ENCODE measurements around the gene EYA4.

EYA4 gene

GRCh38 chr6:133262804-133263203 is 21.6 kb downstream of the EYA4 start:
- Histone ChIP-seq H2AFZ (ENCODE audit: low read length) (no peak overlapping the region), H3K27me3 (replicated peaks; ENCODE audit: insufficient read depth, low read length) (no peaks in the 10 kb centered on the region), H3F3A (ENCODE audit: insufficient read depth, low read length) (no peaks in the 10 kb centered on the region), H3K9me2 (replicated peaks; ENCODE audit: insufficient read depth, low read length) (no peaks in the 10 kb centered on the region), H3K4me1 (ENCODE audit: low read length) (no peaks in the 10 kb centered on the region), H3K27ac (ENCODE audit: low read length) (no peak overlapping the region), H3K9me3 (replicated peaks; ENCODE audit: insufficient read depth, low read length) (no peaks in the 10 kb centered on the region), H3K79me2 (ENCODE audit: low read length) (no peaks in the 10 kb centered on the region), H3K36me3 (replicated peaks; ENCODE audit: insufficient read depth, low read length) (no peaks in the 10 kb centered on the region), H3K4me2 (ENCODE audit: low read depth, low read length) (no peak overlapping the region), H3K9ac (ENCODE audit: low read length) (no peak overlapping the region), H4K20me1 (ENCODE audit: insufficient read depth, low read length) (no peaks in the 10 kb centered on the region), H3K4me3 (ENCODE audit: low read length) (no peak overlapping the region)
- TF ChIP-seq EZH2phosphoT487 (IDR thresholded peaks at IDR 0.05; ENCODE audit: low read length) (no peak), EZH2 (optimal IDR thresholded peaks at IDR 0.05; ENCODE audit: low read depth, low read length) (no peak)
- DNase-seq, result no peak

- H2AFZ ChIP-seq (ENCODE audit: low read length), result no peak overlapping the region
- H3K27me3 ChIP-seq (replicated peaks; ENCODE audit: insufficient read depth, low read length), result no peaks in the 10 kb centered on the region
- no peak overlapping the region for H3K27ac ChIP-seq (ENCODE audit: low read length)
- H3K9ac ChIP-seq (ENCODE audit: low read length), result no peak overlapping the region
- no peak overlapping the region for H3K4me3 ChIP-seq (ENCODE audit: low read length)
- H3K36me3 ChIP-seq (replicated peaks; ENCODE audit: insufficient read depth, low read length), result no peaks in the 10 kb centered on the region
- H4K20me1 ChIP-seq (ENCODE audit: insufficient read depth, low read length), result no peaks in the 10 kb centered on the region
- no peaks in the 10 kb centered on the region for H3K79me2 ChIP-seq (ENCODE audit: low read length)
- TF ChIP-seq CTCF (IDR thresholded peaks at IDR 0.05; ENCODE audit: low read length), result no peak
- no peak overlapping the region for H3K4me2 ChIP-seq (ENCODE audit: low read depth, low read length)
- no peaks in the 10 kb centered on the region for H3K9me2 ChIP-seq (replicated peaks; ENCODE audit: insufficient read depth, low read length)
- no peaks in the 10 kb centered on the region for H3K9me3 ChIP-seq (replicated peaks; ENCODE audit: insufficient read depth, low read length)
- H3F3A ChIP-seq (ENCODE audit: insufficient read depth, low read length), result no peaks in the 10 kb centered on the region
- no peak for DNase-seq
- H3K4me1 ChIP-seq (ENCODE audit: low read length), result no peaks in the 10 kb centered on the region
Measured at GRCh38 chr6:133265066-133265465, 23.9 kb downstream of the EYA4 start.

- Histone ChIP-seq H4K20me1 (ENCODE audit: insufficient read depth, low read length) (no peaks in the 10 kb centered on the region), H3K4me3 (ENCODE audit: low read length) (no peak overlapping the region), H3K9me3 (replicated peaks; ENCODE audit: insufficient read depth, low read length) (no peaks in the 10 kb centered on the region), H3K27me3 (replicated peaks; ENCODE audit: insufficient read depth, low read length) (no peaks in the 10 kb centered on the region), H3K4me2 (ENCODE audit: low read depth, low read length) (no peak overlapping the region), H3K9ac (ENCODE audit: low read length) (no peak overlapping the region), H2AFZ (ENCODE audit: low read length) (no peak overlapping the region), H3K4me1 (ENCODE audit: low read length) (no peaks in the 10 kb centered on the region), H3K79me2 (ENCODE audit: low read length) (no peaks in the 10 kb centered on the region), H3K9me2 (replicated peaks; ENCODE audit: insufficient read depth, low read length) (no peaks in the 10 kb centered on the region), H3K36me3 (replicated peaks; ENCODE audit: insufficient read depth, low read length) (no peaks in the 10 kb centered on the region), H3F3A (ENCODE audit: insufficient read depth, low read length) (no peaks in the 10 kb centered on the region), H3K27ac (ENCODE audit: low read length) (no peak overlapping the region)
- no peak for DNase-seq
- TF ChIP-seq EZH2 (optimal IDR thresholded peaks at IDR 0.05; ENCODE audit: low read depth, low read length), result no peak
- no peak for TF ChIP-seq EZH2phosphoT487 (IDR thresholded peaks at IDR 0.05; ENCODE audit: low read length)
- TF ChIP-seq CTCF (IDR thresholded peaks at IDR 0.05; ENCODE audit: low read length), result no peak
Measured at GRCh38 chr6:133266186-133266585, 25.0 kb downstream of the EYA4 start.

- Histone ChIP-seq H3K4me1 (ENCODE audit: low read length) (no peaks in the 10 kb centered on the region), H2AFZ (ENCODE audit: low read length) (no peak overlapping the region), H3K79me2 (ENCODE audit: low read length) (no peaks in the 10 kb centered on the region), H3K36me3 (replicated peaks; ENCODE audit: insufficient read depth, low read length) (no peaks in the 10 kb centered on the region), H3K9ac (ENCODE audit: low read length) (no peak overlapping the region), H3K4me3 (ENCODE audit: low read length) (no peak overlapping the region), H3K27ac (ENCODE audit: low read length) (no peak overlapping the region), H3F3A (ENCODE audit: insufficient read depth, low read length) (no peaks in the 10 kb centered on the region), H3K9me2 (replicated peaks; ENCODE audit: insufficient read depth, low read length) (no peaks in the 10 kb centered on the region), H3K27me3 (replicated peaks; ENCODE audit: insufficient read depth, low read length) (no peaks in the 10 kb centered on the region), H3K4me2 (ENCODE audit: low read depth, low read length) (no peak overlapping the region), H4K20me1 (ENCODE audit: insufficient read depth, low read length) (no peaks in the 10 kb centered on the region), H3K9me3 (replicated peaks; ENCODE audit: insufficient read depth, low read length) (no peaks in the 10 kb centered on the region)
- DNase-seq, result no peak
- TF ChIP-seq CTCF (IDR thresholded peaks at IDR 0.05; ENCODE audit: low read length), result no peak
- TF ChIP-seq EZH2phosphoT487 (IDR thresholded peaks at IDR 0.05; ENCODE audit: low read length), result no peak
- no peak for TF ChIP-seq EZH2 (optimal IDR thresholded peaks at IDR 0.05; ENCODE audit: low read depth, low read length)
Measured at GRCh38 chr6:133268621-133269020, 27.5 kb downstream of the EYA4 start.

Data from MM.1S (cell line).